BE2C (cell line): ENCODE measurements around the gene ACVR1B.

Experiments
- DNase-seq: peaks from one replicate; pipeline ENCODE4 v3.0.0-alpha.2; 2020
- H3K27me3 ChIP-seq: fragments of 250-450 bp; sonication (Bioruptor Pico); 2 replicates; pipeline ENCODE4 v1.5.1; 2020; ENCODE audit warnings: mild to moderate bottlenecking
- H3K36me3 ChIP-seq: fragments of 250-450 bp; sonication (Bioruptor Pico); 2 replicates; pipeline ENCODE4 v1.5.1; 2020; ENCODE audit warnings: mild to moderate bottlenecking
- H3K4me1 ChIP-seq: fragments of 250-450 bp; sonication (Bioruptor Pico); 2 replicates; pipeline ENCODE4 v1.5.1; 2020
- H3K4me3 ChIP-seq: 2 replicates; pipeline ENCODE4 v1.5.1; 2011; ENCODE audit warnings: low read depth, low read length
- H3K9me3 ChIP-seq: fragments of 250-450 bp; sonication (Bioruptor Pico); 2 replicates; pipeline ENCODE4 v1.5.1; 2020
- TF ChIP-seq, protein P1 (sequence below): IDR thresholded peaks from 2 replicates; pipeline ENCODE4 v1.5.1; 2012; ENCODE audit warnings: mild to moderate bottlenecking, low read depth, low read length

The ACVR1B gene

DNA sequence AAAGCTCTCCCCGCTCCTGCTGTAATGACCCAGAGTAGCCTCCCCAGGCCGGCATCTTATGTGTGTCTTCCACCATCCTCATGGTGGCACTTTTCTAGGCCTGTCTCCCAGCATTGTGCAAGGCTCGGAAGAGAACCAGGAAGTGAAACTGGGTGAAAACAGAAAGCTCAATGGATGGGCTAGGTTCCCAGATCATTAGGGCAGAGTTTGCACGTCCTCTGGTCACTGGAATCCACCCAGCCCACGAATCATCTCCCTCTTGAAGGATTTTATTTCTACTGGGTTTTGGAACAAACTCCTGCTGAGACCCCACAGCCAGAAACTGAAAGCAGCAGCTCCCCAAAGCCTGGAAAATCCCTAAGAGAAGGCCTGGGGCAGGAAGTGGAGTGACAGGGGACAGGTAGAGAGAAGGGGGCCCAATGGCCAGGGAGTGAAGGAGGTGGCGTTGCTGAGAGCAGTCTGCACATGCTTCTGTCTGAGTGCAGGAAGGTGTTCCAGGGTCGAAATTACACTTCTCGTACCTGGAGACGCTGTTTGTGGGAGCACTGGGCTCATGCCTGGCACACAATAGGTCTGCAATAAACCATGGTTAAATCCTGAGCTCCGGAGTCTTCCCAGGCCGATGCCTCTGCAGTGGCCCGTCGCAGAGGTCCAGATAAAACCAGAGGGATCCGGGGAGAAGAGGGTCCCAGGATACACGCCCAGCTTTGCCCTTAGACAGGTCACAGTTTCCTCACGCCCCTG is 28.6 kb upstream of the ACVR1B start:
- Histone ChIP-seq H3K36me3 (no peaks in the 10 kb centered on the region), H3K9me3 (no peaks in the 10 kb centered on the region), H3K4me3 (no peak overlapping the region), H3K4me1 (peaks cover 41% of the 10 kb centered on the region), H3K27me3 (no peaks in the 10 kb centered on the region)
- DNase-seq = no peak
- TF ChIP-seq, protein P1, sequence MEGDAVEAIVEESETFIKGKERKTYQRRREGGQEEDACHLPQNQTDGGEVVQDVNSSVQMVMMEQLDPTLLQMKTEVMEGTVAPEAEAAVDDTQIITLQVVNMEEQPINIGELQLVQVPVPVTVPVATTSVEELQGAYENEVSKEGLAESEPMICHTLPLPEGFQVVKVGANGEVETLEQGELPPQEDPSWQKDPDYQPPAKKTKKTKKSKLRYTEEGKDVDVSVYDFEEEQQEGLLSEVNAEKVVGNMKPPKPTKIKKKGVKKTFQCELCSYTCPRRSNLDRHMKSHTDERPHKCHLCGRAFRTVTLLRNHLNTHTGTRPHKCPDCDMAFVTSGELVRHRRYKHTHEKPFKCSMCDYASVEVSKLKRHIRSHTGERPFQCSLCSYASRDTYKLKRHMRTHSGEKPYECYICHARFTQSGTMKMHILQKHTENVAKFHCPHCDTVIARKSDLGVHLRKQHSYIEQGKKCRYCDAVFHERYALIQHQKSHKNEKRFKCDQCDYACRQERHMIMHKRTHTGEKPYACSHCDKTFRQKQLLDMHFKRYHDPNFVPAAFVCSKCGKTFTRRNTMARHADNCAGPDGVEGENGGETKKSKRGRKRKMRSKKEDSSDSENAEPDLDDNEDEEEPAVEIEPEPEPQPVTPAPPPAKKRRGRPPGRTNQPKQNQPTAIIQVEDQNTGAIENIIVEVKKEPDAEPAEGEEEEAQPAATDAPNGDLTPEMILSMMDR = no peak

DNA sequence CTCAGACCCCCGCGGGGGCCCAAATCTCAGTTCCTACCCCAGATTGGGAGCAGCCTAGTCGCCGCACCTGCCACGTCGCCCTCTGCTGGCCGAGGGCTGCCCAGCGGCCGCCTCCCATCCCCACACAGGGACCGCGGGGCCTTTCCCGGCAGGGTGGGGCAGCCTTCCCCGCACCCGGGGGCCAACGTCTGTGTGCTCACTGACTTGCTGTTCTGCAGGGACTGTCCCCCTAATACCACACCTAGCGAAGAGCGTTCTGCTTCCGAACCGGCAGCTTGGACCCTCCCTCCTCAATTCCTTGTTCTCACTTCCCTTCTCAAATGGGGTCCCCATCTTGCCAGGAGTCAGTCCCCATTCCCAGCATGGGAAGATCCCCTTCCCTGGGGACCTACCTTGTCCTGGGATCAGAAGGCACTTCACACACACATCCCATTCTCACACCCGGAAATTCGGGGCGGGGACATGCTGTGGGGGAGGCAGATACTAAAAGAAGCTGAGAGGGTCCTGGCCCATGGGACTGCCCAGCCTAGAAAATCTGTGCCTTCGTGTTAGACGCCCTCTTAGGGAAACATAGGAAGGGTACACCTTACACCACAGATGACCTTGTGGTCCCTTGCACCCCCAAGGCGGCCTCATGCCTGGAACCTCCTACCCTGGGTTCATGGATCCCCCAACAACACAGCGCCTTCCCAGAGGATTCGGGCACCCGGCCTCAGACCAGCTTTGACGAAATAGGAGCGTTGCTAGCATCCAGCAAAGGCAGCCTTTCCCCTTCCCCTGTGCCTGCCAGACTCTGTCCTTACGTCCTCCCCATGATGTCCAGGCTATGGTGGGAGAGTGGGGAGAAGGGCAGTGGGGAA is 27.8 kb upstream of the ACVR1B start:
- Histone ChIP-seq H3K4me1 (peaks cover 33% of the 10 kb centered on the region), H3K36me3 (no peaks in the 10 kb centered on the region), H3K27me3 (no peaks in the 10 kb centered on the region), H3K4me3 (no peak overlapping the region), H3K9me3 (no peaks in the 10 kb centered on the region)
- DNase-seq = peak; percentile 51
- TF ChIP-seq, protein P1 = peak; percentile 66

DNA sequence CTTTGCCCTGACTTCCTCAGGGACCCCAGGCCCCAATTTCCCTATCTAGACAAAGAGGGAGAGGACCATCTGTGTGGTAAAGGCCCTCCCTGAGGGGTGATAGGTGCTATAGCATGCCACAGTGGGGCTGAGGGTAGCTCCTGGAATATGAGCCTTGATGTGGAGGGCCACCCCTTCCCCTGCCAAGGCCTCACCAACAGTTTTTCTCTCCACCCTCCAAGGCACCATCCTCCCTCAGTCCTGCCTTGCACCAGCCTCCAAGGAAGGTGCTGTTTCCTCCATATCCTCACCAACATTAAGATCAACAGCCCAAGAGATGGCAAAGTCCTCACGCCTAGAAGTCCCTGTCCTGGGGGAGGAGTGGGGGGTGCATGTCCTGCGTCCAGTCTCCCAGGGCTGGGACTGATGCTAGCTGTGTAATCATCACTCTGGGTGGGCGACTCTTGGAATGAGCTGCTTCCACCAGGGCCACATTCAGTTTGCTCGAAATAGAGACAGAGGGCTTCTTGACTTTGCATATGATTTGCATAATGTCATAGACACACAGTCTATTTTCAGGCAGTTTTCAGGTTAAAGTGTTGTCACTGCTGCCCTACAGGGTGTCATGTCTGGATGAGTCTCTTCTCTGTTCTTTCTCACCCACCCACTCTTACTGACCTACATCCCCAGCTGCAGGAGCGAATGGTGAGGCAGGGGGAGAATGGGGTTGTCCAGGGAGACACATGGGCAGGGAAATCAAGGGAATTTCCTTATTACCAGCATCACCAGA is 26.8 kb upstream of the ACVR1B start:
- TF ChIP-seq, protein P1 = no peak

DNA sequence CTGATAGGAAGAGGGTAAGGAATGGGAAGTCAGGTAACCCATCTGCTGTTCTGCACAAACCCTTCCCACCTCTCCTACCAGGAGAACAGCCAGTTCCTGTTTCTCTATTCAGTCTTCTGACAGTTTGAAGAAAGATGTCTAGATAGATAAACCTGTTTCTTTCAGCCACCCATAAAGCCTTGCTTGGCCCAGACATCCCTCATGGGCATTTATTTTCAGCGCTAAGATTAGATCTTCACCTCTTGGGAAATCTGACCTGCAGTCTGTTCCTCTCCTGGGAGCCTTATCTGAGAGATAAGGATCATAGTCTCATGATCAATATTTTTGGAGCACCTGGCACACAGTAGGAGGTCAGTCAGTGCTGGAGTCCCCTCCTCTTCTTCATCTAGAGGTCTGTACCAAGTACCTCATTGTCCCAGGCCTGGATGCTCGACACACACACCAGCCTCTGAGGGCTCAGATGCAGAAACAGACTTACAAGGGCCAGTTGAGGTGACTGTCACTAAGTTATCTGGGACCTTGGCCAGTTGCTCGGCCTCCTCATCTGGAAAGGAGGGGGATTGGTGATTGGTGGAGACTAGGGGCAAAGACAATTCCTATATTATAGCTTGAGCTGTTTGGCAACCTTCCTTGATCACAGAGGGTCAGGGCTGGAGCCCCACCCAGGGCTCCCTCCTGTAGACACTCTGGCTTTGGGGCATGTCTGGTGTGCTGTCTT is 26.0 kb upstream of the ACVR1B start:
- Histone ChIP-seq H3K9me3 (no peaks in the 10 kb centered on the region), H3K4me3 (no peak overlapping the region), H3K27me3 (no peaks in the 10 kb centered on the region), H3K4me1 (peaks cover 31% of the 10 kb centered on the region), H3K36me3 (no peaks in the 10 kb centered on the region)
- TF ChIP-seq, protein P1 = no peak
- DNase-seq = no peak

More for the DNA sequence above, 26.8 kb upstream of the ACVR1B start:
- no peak for DNase-seq
- Histone ChIP-seq H3K9me3 (no peaks in the 10 kb centered on the region), H3K27me3 (no peaks in the 10 kb centered on the region), H3K4me3 (no peak overlapping the region), H3K36me3 (no peaks in the 10 kb centered on the region), H3K4me1 (peaks cover 31% of the 10 kb centered on the region)

DNA sequence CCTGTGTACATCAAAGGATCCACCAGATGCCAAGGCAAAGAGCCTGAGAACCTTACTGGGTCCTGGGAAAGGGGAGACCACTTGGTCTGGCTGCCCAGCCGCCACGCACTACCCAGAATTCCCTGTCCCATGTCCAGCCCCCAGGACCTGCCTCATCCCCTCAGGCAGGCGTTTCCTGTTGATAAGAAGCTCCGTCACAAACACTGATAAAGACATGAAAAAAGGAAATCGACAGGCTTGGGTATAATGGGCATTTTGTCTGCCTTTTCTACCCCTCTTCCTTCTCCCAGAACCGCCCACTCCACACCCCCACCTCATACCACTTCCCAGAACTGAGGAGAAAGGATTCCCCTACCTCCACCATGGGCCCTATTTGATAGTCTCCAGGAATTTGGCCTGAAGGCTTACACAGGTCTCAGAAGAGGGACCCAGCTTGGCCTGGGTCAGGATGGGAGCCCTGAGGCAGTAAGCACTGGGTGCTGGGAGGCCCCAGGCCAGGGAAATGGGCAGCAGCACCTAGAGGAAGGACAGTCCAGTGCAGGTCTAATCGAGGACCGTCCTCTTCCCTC is 25.4 kb upstream of the ACVR1B start:
- H3K4me3 ChIP-seq = no peak overlapping the region
- TF ChIP-seq, protein P1 = no peak
- H3K9me3 ChIP-seq = no peaks in the 10 kb centered on the region
- no peaks in the 10 kb centered on the region for H3K36me3 ChIP-seq
- H3K4me1 ChIP-seq = peaks cover 29% of the 10 kb centered on the region
- no peaks in the 10 kb centered on the region for H3K27me3 ChIP-seq
- peak; percentile 56 for DNase-seq
